ENCODE results near the gene ARHGAP24.

DNA sequence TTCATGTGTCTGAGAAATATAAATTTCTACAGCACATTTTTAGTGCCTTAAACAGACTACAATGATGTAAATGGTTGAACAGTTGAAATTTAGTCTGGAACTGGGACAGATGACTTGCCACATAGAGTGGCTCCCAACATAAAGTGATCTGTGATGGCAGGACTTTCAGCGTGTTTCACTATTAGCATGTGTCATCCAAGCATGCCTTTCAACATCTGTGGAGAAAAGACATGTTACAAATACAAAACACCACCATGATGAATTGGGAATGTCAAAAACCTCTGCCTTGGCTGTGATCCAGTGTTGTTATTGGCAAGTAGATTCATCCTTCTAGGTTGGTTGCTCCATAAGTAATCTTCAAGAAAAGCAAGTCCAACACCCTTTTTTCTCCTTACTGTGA, 536.2 kb downstream of the ARHGAP24 start:
- no peak for TF ChIP-seq RFX5 (IDR thresholded peaks at IDR 0.05; ENCODE audit: low read length)
- TF ChIP-seq, protein P1, sequence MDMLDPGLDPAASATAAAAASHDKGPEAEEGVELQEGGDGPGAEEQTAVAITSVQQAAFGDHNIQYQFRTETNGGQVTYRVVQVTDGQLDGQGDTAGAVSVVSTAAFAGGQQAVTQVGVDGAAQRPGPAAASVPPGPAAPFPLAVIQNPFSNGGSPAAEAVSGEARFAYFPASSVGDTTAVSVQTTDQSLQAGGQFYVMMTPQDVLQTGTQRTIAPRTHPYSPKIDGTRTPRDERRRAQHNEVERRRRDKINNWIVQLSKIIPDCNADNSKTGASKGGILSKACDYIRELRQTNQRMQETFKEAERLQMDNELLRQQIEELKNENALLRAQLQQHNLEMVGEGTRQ (IDR thresholded peaks at IDR 0.05; ENCODE audit: borderline replicate concordance, low read depth, low read length): no peak
- TF ChIP-seq, protein P2, sequence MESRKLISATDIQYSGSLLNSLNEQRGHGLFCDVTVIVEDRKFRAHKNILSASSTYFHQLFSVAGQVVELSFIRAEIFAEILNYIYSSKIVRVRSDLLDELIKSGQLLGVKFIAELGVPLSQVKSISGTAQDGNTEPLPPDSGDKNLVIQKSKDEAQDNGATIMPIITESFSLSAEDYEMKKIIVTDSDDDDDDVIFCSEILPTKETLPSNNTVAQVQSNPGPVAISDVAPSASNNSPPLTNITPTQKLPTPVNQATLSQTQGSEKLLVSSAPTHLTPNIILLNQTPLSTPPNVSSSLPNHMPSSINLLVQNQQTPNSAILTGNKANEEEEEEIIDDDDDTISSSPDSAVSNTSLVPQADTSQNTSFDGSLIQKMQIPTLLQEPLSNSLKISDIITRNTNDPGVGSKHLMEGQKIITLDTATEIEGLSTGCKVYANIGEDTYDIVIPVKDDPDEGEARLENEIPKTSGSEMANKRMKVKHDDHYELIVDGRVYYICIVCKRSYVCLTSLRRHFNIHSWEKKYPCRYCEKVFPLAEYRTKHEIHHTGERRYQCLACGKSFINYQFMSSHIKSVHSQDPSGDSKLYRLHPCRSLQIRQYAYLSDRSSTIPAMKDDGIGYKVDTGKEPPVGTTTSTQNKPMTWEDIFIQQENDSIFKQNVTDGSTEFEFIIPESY (IDR thresholded peaks at IDR 0.05; ENCODE audit: borderline replicate concordance, low read depth): no peak

Measured in SK-N-SH (cell line).